ENCODE results near the gene NPFFR2.

DNA sequence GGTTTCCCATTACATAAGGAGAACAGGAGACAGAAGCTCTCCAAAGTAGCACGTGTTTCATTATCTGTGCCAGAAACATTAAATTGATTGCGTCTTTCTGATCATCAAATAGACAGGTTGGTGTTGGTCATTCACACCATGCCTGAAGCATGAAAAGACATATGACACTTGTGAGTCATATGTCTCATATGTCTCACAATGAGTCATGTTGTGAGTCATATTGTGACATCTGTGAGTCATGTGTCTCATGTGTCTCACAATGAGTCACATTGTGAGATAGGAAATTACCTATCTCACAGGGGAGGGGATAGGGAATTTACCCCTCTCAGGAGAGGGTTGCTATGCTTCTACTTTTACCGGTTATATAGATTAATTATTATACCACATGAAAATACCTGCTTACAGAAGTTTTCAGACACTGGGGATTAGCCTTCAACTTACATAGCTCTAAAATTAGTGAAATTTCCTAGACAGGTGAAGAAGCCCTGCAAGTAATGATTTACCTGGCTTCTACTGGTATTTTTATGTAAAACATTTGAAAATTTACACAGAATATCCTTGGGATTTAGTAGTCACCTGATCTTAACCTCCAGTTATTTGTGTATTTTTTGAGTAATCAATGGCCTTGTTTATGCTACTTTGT lies 80.8 kb downstream of the NPFFR2 start:
- no peak for TF ChIP-seq EZH2 (IDR thresholded peaks at IDR 0.05; ENCODE audit: borderline replicate concordance, low read length)
- TF ChIP-seq, protein P1, sequence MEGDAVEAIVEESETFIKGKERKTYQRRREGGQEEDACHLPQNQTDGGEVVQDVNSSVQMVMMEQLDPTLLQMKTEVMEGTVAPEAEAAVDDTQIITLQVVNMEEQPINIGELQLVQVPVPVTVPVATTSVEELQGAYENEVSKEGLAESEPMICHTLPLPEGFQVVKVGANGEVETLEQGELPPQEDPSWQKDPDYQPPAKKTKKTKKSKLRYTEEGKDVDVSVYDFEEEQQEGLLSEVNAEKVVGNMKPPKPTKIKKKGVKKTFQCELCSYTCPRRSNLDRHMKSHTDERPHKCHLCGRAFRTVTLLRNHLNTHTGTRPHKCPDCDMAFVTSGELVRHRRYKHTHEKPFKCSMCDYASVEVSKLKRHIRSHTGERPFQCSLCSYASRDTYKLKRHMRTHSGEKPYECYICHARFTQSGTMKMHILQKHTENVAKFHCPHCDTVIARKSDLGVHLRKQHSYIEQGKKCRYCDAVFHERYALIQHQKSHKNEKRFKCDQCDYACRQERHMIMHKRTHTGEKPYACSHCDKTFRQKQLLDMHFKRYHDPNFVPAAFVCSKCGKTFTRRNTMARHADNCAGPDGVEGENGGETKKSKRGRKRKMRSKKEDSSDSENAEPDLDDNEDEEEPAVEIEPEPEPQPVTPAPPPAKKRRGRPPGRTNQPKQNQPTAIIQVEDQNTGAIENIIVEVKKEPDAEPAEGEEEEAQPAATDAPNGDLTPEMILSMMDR (IDR thresholded peaks at IDR 0.05; ENCODE audit: low read length) = no peak

All from OCI-LY1 (cell line).